ENCODE measurements around the gene ATAD3C.
A peak's percentile ranks its signal among the peaks of the same experiment; 100 is the strongest.
"Not testable (repeated sequence)": the region's sequence is repeated elsewhere in the genome, so short reads cannot be mapped to it uniquely, and the experiment has no call there.

Gene ATAD3C

DNA sequence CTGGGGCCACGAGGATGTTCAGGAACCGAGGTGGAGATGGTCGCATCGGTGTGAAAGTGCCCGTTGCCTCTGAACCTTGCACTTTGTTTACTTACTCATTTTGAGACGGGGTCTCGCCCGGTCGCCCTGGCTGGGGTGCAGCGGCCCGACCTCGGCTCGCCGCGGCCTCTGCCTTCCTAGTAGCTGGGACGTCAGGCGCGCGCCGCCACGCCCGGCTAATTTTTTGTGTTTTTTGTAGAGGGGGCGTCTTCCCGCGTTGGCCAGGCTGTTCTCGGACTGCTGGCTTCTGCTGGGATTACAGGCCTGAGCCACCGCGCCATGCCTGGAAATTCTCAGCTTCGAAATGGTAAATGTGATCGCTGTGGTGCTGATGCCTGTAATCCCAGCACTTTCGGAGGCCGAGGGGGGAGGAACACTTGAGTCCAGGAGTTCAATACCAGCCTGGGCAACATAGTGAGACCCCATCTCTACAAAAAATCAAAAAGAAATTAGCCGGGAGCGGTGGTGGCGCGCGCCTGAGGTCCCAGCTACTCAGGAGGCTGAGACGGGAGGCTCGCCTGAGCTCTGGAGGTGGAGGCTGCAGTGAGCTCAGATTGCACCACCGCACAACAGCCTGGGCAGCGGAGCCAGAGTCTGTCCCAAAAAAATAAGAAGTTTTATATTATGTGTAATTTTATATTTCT is 41.7 kb upstream of the ATAD3C start:
- Histone ChIP-seq H3K4me3 (ENCODE audit: low read depth in 1 of 2, low read length in 2 of 2) (peak overlapping the region; percentile 79 to 98), H3K9me3 (ENCODE audit: control insufficient read depth in 1 of 2, low read length in 2 of 2) (no peaks in the 10 kb centered on the region), H3K4me1 (ENCODE audit: control insufficient read depth in 1 of 2, insufficient read depth in 2 of 2, low read length in 2 of 2) (peaks cover 14 to 32% of the 10 kb centered on the region in 2 donors), H3K36me3 (ENCODE audit: control insufficient read depth in 1 of 2, insufficient read depth in 2 of 2, low read length in 2 of 2) (peaks cover 13 to 24% of the 10 kb centered on the region in 2 donors), H3K27ac (ENCODE audit: low read length) (peak overlapping the region; percentile 80), H3K27me3 (ENCODE audit: low read depth, low read length) (no peaks in the 10 kb centered on the region)

DNA sequence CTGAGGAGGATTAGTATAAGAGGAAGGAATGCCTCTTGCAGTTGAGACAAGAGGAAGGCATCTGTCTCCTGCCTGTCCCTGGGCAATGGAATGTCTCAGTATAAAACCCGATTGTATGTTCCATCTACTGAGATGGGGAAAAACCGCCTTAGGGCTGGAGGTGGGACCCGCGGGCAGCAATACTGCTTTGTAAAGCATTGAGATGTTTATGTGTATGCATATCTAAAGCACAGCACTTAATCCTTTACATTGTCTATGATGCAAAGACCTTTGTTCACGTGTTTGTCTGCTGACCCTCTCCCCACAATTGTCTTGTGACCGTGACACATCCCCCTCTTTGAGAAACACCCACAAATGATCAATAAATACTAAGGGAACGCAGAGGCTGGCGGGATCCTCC is 39.3 kb upstream of the ATAD3C start:
- not testable (repeated sequence) for H3K36me3 ChIP-seq (ENCODE audit: control insufficient read depth in 1 of 2, insufficient read depth in 2 of 2, low read length in 2 of 2); H3K27ac ChIP-seq (ENCODE audit: low read length); H3K9me3 ChIP-seq (ENCODE audit: control insufficient read depth in 1 of 2, low read length in 2 of 2); H3K4me3 ChIP-seq (ENCODE audit: low read depth in 1 of 2, low read length in 2 of 2); H3K27me3 ChIP-seq (ENCODE audit: low read depth, low read length)
- H3K4me1 ChIP-seq (ENCODE audit: control insufficient read depth in 1 of 2, insufficient read depth in 2 of 2, low read length in 2 of 2) = peaks cover 14 to 30% of the 10 kb centered on the region in 2 donors

GRCh38 chr1:1411626-1412025 is 37.9 kb upstream of the ATAD3C start:
- H3K27me3 ChIP-seq (ENCODE audit: low read depth, low read length) = no peaks in the 10 kb centered on the region
- peaks cover 4 to 16% of the 10 kb centered on the region in 2 donors for H3K4me1 ChIP-seq (ENCODE audit: control insufficient read depth in 1 of 2, insufficient read depth in 2 of 2, low read length in 2 of 2)
- no peak overlapping the region for H3K4me3 ChIP-seq (ENCODE audit: low read depth in 1 of 2, low read length in 2 of 2)
- no peak overlapping the region for H3K27ac ChIP-seq (ENCODE audit: low read length)
- no peaks in the 10 kb centered on the region for H3K36me3 ChIP-seq (ENCODE audit: control insufficient read depth in 1 of 2, insufficient read depth in 2 of 2, low read length in 2 of 2)
- no peaks in the 10 kb centered on the region for H3K9me3 ChIP-seq (ENCODE audit: control insufficient read depth in 1 of 2, low read length in 2 of 2)

GRCh38 chr1:1412311-1412902 is 37.1 kb upstream of the ATAD3C start:
- not testable (repeated sequence) for H3K27me3 ChIP-seq (ENCODE audit: low read depth, low read length); H3K9me3 ChIP-seq (ENCODE audit: control insufficient read depth in 1 of 2, low read length in 2 of 2); H3K4me3 ChIP-seq (ENCODE audit: low read depth in 1 of 2, low read length in 2 of 2); H3K27ac ChIP-seq (ENCODE audit: low read length); H3K36me3 ChIP-seq (ENCODE audit: control insufficient read depth in 1 of 2, insufficient read depth in 2 of 2, low read length in 2 of 2)
- H3K4me1 ChIP-seq (ENCODE audit: control insufficient read depth in 1 of 2, insufficient read depth in 2 of 2, low read length in 2 of 2) = peaks cover 4 to 14% of the 10 kb centered on the region in 2 donors

DNA sequence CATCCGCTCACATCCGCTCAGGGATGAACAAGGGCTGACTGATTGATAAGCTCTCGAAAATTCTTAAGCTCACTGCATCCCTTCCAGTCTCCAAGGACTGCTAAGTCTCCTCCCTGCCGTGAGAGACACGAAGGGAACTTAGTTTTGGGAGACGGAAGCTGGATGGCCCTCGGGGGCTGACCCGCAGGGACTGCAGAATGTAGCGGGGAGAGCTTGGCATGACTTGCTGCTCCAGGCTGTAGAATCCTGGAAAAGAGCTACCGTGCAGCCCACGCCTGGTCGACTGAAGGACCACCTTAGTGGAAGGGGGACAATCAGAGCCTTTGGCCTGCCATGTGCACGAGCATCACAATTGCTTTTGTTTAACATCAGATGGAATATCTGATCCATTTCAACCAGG is 33.7 kb upstream of the ATAD3C start:
- no peaks in the 10 kb centered on the region for H3K27me3 ChIP-seq (ENCODE audit: low read depth, low read length)
- H3K4me1 ChIP-seq (ENCODE audit: control insufficient read depth in 1 of 2, insufficient read depth in 2 of 2, low read length in 2 of 2) = peaks cover 0 to 8% of the 10 kb centered on the region in 2 donors
- H3K27ac ChIP-seq (ENCODE audit: low read length) = no peak overlapping the region
- no peak overlapping the region for H3K4me3 ChIP-seq (ENCODE audit: low read depth in 1 of 2, low read length in 2 of 2)
- H3K9me3 ChIP-seq (ENCODE audit: control insufficient read depth in 1 of 2, low read length in 2 of 2) = no peaks in the 10 kb centered on the region
- H3K36me3 ChIP-seq (ENCODE audit: control insufficient read depth in 1 of 2, insufficient read depth in 2 of 2, low read length in 2 of 2) = no peaks in the 10 kb centered on the region

DNA sequence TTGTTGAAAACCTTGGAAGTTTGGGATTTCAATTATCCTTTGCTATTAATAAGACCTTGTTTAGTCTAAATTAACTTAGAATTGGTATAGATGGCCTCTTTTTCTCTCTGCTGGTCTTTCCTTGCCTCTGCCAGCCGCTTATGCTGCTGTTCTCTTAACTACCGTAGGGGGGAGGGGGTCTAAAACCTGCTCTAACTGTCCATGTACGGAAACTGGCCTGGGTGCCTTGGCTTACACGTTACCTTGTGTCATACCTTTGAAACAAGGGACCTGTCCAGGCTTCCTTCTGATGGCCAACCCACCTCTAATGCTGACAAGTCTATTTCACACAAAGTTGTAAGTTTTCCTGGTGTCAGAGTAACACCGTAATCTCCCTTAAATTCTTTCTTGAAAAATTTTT is 32.1 kb upstream of the ATAD3C start:
- not testable (repeated sequence) for H3K36me3 ChIP-seq (ENCODE audit: control insufficient read depth in 1 of 2, insufficient read depth in 2 of 2, low read length in 2 of 2); H3K4me3 ChIP-seq (ENCODE audit: low read depth in 1 of 2, low read length in 2 of 2); H3K9me3 ChIP-seq (ENCODE audit: control insufficient read depth in 1 of 2, low read length in 2 of 2); H3K27ac ChIP-seq (ENCODE audit: low read length); H3K27me3 ChIP-seq (ENCODE audit: low read depth, low read length)
- H3K4me1 ChIP-seq (ENCODE audit: control insufficient read depth in 1 of 2, insufficient read depth in 2 of 2, low read length in 2 of 2) = peaks cover 0 to 16% of the 10 kb centered on the region in 2 donors

DNA sequence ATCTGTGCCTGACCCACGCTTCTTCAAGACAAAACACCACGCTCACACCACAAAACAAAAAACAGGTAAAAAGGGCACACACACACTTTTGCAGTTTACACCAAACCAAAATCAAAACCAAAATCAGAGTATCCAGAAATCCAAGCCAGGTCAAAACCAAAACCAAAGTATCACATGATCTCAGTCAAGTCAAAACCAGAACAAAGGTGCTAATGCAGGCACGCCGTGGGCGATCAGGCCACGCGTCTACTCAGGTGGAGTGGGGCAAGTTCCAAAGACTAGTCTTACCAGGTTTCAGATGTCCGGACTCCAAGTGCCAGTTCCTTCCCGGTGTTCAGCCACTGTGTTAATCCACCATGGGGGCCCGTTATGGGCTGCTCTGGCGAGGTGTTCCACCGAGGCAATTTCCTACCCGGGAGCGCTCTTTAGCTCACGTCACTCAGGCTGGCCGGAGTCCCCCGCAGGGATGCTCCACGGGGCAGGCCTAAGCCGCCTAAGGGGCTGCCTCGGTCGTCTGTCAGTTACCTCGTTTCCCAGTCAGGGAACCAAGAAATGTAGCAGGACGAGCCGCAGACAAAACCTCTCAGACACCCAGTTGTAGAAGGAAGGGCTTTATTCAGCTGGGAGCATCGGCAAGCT is 31.5 kb upstream of the ATAD3C start:
- H3K27ac ChIP-seq (ENCODE audit: low read length); H3K27me3 ChIP-seq (ENCODE audit: low read depth, low read length); H3K4me3 ChIP-seq (ENCODE audit: low read depth in 1 of 2, low read length in 2 of 2); H3K36me3 ChIP-seq (ENCODE audit: control insufficient read depth in 1 of 2, insufficient read depth in 2 of 2, low read length in 2 of 2); H3K9me3 ChIP-seq (ENCODE audit: control insufficient read depth in 1 of 2, low read length in 2 of 2): not testable (repeated sequence)
- H3K4me1 ChIP-seq (ENCODE audit: control insufficient read depth in 1 of 2, insufficient read depth in 2 of 2, low read length in 2 of 2) = peaks cover 0 to 16% of the 10 kb centered on the region in 2 donors

DNA sequence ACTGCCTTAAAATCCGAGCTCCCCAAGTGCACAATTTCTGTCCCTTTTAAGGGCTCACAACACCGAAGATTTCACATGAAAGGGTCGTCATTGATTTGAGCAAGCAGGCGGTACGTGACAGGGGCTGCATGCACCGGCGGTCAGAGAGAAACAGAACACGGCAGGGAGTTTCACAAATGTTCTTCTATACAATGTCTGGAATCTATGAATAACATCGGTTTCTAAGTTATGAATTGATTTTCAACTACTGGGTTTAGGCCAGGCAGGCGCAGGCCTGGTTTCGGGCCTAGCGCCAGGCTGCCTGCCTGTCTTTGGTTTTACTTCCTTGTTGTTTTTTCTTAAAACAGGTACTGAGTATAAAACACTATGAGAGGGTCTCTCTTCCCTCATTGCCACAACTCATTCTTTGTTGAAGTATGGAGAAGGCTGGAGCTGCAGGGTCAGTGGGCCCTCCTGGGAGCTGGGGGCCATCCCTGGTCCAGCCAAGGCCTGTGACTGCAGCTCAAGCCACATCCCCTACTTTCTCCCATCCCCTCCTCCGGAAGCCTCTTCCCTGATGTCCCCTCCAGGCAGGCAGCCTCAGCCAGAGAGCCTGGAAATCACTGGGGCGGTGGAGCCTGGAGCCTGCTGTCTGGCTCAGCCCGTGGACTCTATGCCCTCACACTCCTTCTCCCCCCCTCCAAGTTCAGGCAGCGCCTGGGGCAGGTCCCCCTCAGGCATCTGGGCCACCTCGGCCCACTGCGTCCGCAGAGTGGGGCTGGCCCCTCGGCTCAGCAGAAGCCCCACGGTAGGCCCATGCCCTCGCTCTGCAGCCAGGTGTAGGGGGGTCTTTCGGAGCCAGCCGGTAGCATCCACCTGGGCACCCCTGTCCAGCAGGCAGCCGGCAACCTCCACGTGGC is 30.8 kb upstream of the ATAD3C start:
- Histone ChIP-seq H3K4me3 (ENCODE audit: low read depth in 1 of 2, low read length in 2 of 2) (no peak overlapping the region), H3K36me3 (ENCODE audit: control insufficient read depth in 1 of 2, insufficient read depth in 2 of 2, low read length in 2 of 2) (no peaks in the 10 kb centered on the region), H3K27me3 (ENCODE audit: low read depth, low read length) (no peaks in the 10 kb centered on the region), H3K27ac (ENCODE audit: low read length) (no peak overlapping the region), H3K9me3 (ENCODE audit: control insufficient read depth in 1 of 2, low read length in 2 of 2) (no peaks in the 10 kb centered on the region), H3K4me1 (ENCODE audit: control insufficient read depth in 1 of 2, insufficient read depth in 2 of 2, low read length in 2 of 2) (peaks cover 0 to 16% of the 10 kb centered on the region in 2 donors)

GRCh38 chr1:1419363-1419812 is 30.1 kb upstream of the ATAD3C start:
- H3K27me3 ChIP-seq (ENCODE audit: low read depth, low read length) = no peaks in the 10 kb centered on the region
- peaks cover 0 to 16% of the 10 kb centered on the region in 2 donors for H3K4me1 ChIP-seq (ENCODE audit: control insufficient read depth in 1 of 2, insufficient read depth in 2 of 2, low read length in 2 of 2)
- H3K9me3 ChIP-seq (ENCODE audit: control insufficient read depth in 1 of 2, low read length in 2 of 2) = no peaks in the 10 kb centered on the region
- H3K36me3 ChIP-seq (ENCODE audit: control insufficient read depth in 1 of 2, insufficient read depth in 2 of 2, low read length in 2 of 2) = no peaks in the 10 kb centered on the region
- peak overlapping the region in 1 of 2 donors; percentile 53 for H3K4me3 ChIP-seq (ENCODE audit: low read depth in 1 of 2, low read length in 2 of 2)
- H3K27ac ChIP-seq (ENCODE audit: low read length) = no peak overlapping the region

DNA sequence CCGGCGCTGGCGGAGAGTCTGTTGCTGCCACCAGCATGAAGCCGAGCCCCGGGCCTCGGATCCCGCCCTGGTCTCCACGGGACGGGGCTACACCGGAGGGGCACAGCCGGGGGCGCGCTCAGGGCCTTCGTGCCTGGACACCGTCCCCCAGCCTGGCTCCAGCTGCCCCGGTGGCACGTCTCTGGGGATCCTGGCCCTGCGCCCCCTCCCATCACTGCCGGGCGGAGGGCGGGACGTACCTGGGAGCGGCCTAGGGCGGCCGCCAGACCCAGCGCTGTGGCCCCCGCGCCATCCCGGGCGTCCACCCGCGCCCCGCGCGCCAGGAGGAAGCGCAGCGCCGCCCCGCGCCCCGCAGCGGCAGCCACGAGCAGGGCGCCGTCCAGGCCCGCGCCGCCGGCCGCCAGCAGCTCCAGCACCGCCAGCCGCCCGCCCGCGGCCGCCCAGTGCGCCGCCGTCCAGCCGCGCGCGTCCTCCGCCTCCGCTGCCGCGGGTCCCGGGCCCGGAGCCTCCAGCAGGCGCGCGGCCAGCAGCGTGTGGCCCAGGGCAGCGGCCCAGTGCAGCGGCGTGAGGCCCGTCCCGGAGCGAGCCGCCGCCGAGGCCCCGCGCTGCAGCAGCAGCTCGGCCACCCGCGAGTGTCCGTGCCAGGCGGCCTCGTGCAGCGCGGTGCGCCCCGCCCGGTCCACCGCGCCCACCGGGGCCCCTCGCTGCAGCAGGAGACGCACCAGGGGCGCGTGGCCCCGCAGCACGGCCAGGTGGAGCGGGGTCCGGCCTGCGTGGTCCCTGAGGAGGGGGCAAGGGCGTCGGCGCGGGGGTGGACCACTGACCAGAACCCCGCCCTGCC is 29.5 kb upstream of the ATAD3C start:
- H3K4me1 ChIP-seq (ENCODE audit: control insufficient read depth in 1 of 2, insufficient read depth in 2 of 2, low read length in 2 of 2) = peaks cover 0 to 16% of the 10 kb centered on the region in 2 donors
- peak overlapping the region in 1 of 2 donors; percentile 53 for H3K4me3 ChIP-seq (ENCODE audit: low read depth in 1 of 2, low read length in 2 of 2)
- no peaks in the 10 kb centered on the region for H3K36me3 ChIP-seq (ENCODE audit: control insufficient read depth in 1 of 2, insufficient read depth in 2 of 2, low read length in 2 of 2)
- H3K9me3 ChIP-seq (ENCODE audit: control insufficient read depth in 1 of 2, low read length in 2 of 2) = no peaks in the 10 kb centered on the region
- H3K27me3 ChIP-seq (ENCODE audit: low read depth, low read length) = no peaks in the 10 kb centered on the region
- no peak overlapping the region for H3K27ac ChIP-seq (ENCODE audit: low read length)

All from muscle layer of duodenum (tissue), 2 donors.